MCF 10A (cell line): ENCODE measurements around the gene TRIM2. TPM values are rescaled to one million over a fixed set of nuclear protein-coding genes. Genes with fewer than 3 reads are reported as not detected.

Experiments
- BruUV-seq: library from RNA; stranded (reverse); fragments of 400-500 nt; replicated peaks from 2 replicates; lab custom pipeline; 2021; lab: Mats Ljungman, UMichigan
- CTCF ChIA-PET: fragments of 300-600 bp; sonication (Branson Sonifier 250); formaldehyde crosslinking; extraction: SDS; loops from one replicate; lab custom pipeline; 2021; ENCODE audit warnings: antibody characterized with exemption, inconsistent platforms; lab: Yijun Ruan, JAX
- POLR2A ChIA-PET: fragments of 300-600, 350-650 bp; sonication (Branson Sonifier 250); formaldehyde crosslinking; extraction: SDS; loops from one replicate; lab custom pipeline; 2020; ENCODE audit warnings: antibody characterized with exemption, inconsistent platforms; lab: Yijun Ruan, JAX
- DNase-seq: peaks from one replicate; pipeline ENCODE4 v3.0.0-alpha.2; 2018; ENCODE audit not compliant: unreplicated experiment
- H3K27ac Mint-ChIP-seq: one replicate; pipeline ENCODE4 v1.8.0; 2022; ENCODE audit warnings: mild to moderate bottlenecking, low read depth, mixed read lengths; ENCODE audit not compliant: unreplicated experiment
- H3K27me3 Mint-ChIP-seq: one replicate; pipeline ENCODE4 v1.8.0; 2022; ENCODE audit warnings: mixed read lengths; ENCODE audit not compliant: insufficient read depth, unreplicated experiment
- H3K36me3 Mint-ChIP-seq: one replicate; pipeline ENCODE4 v1.8.0; 2022; ENCODE audit warnings: mild to moderate bottlenecking, moderate library complexity, mixed read lengths; ENCODE audit not compliant: insufficient read depth, unreplicated experiment
- H3K4me1 Mint-ChIP-seq: one replicate; pipeline ENCODE4 v1.8.0; 2022; ENCODE audit warnings: mixed read lengths; ENCODE audit not compliant: insufficient read depth, unreplicated experiment
- H3K4me3 Mint-ChIP-seq: one replicate; pipeline ENCODE4 v1.8.0; 2022; ENCODE audit warnings: mild to moderate bottlenecking, moderate library complexity, mixed read lengths; ENCODE audit not compliant: unreplicated experiment
- H3K9me3 Mint-ChIP-seq: one replicate; pipeline ENCODE4 v1.8.0; 2022; ENCODE audit warnings: mixed read lengths; ENCODE audit not compliant: unreplicated experiment
- CTCF ChIP-seq: fragments of 200-600 bp; IDR thresholded peaks from one replicate; pipeline ENCODE4 v1.8.0; 2022; ENCODE audit warnings: antibody characterized with exemption, mild to moderate bottlenecking; ENCODE audit not compliant: unreplicated experiment
- intact Hi-C: fragments of 100-400 bp; cut with micrococcal nuclease; formaldehyde crosslinking; loops from 2 replicates; pipeline ENCODE4 v1.14.1; 2022
- total RNA-seq: library from RNA; stranded (reverse); gene quantifications from 2 replicates; pipeline ENCODE4 v1.2.3, GENCODE V29; 2022

TRIM2 gene
- total RNA-seq, 1 experiment from 2014 or later = 37.2 TPM

- H3K27ac Mint-ChIP-seq = no peak overlapping the region
- POLR2A ChIA-PET = interaction anchor here (0.6 to 1.6 kb wide), 2 partner anchors 11 to 77 kb away, joined by 3 to 4 read pairs; no protein-coding TSS in a partner anchor
- H3K4me1 Mint-ChIP-seq = no peaks in the 10 kb centered on the region
These were observed 745 bp downstream of the TRIM2 start for GRCh38 chr4:153204728-153205648.

GRCh38 chr4:153205757-153206156 is 1.5 kb downstream of the TRIM2 start:
- intact Hi-C loops = no loop called here
- CTCF ChIA-PET = no interaction called here
- DNase-seq = peak; percentile 49

More at GRCh38 chr4:153204728-153205648, 745 bp downstream of the TRIM2 start:
- Mint-ChIP-seq H3K36me3 (no peaks in the 10 kb centered on the region), H3K4me3 (no peak overlapping the region), H3K9me3 (no peaks in the 10 kb centered on the region), H3K27me3 (no peaks in the 10 kb centered on the region)
- no peak for DNase-seq
- no TSS peak for BruUV-seq
- CTCF ChIA-PET = interaction anchor here (0.5 kb wide), 1 partner anchor 251 kb away, joined by 7 read pairs; no protein-coding TSS in a partner anchor
- intact Hi-C loops = no loop called here
- TF ChIP-seq CTCF = no peak

GRCh38 chr4:153206534-153206933 is 2.3 kb downstream of the TRIM2 start:
- no peaks in the 10 kb centered on the region for H3K36me3 Mint-ChIP-seq
- TF ChIP-seq CTCF = no peak
- no peaks in the 10 kb centered on the region for H3K27me3 Mint-ChIP-seq
- BruUV-seq = no TSS peak
- no peak for DNase-seq
- no peaks in the 10 kb centered on the region for H3K9me3 Mint-ChIP-seq
- intact Hi-C loops = no loop called here
- H3K4me3 Mint-ChIP-seq = no peak overlapping the region
- POLR2A ChIA-PET = no interaction called here
- H3K27ac Mint-ChIP-seq = no peak overlapping the region
- CTCF ChIA-PET = interaction anchor here (0.7 kb wide), 1 partner anchor 79 kb away, joined by 3 read pairs; no protein-coding TSS in a partner anchor
- no peaks in the 10 kb centered on the region for H3K4me1 Mint-ChIP-seq

More at GRCh38 chr4:153205757-153206156, 1.5 kb downstream of the TRIM2 start:
- Mint-ChIP-seq H3K27me3 (no peaks in the 10 kb centered on the region), H3K4me3 (no peak overlapping the region), H3K27ac (no peak overlapping the region), H3K4me1 (no peaks in the 10 kb centered on the region), H3K9me3 (no peaks in the 10 kb centered on the region), H3K36me3 (no peaks in the 10 kb centered on the region)
- no TSS peak for BruUV-seq
- POLR2A ChIA-PET = interaction anchor here (0.6 kb wide), 1 partner anchor 78 kb away, joined by 3 read pairs; no protein-coding TSS in a partner anchor
- TF ChIP-seq CTCF = no peak

GRCh38 chr4:153207027-153207426 is 2.8 kb downstream of the TRIM2 start:
- BruUV-seq = no TSS peak
- DNase-seq = no peak
- Mint-ChIP-seq H3K36me3 (no peaks in the 10 kb centered on the region), H3K4me3 (no peak overlapping the region), H3K27ac (no peak overlapping the region), H3K4me1 (peaks cover 2% of the 10 kb centered on the region), H3K27me3 (no peaks in the 10 kb centered on the region), H3K9me3 (no peaks in the 10 kb centered on the region)
- CTCF ChIA-PET = no interaction called here
- intact Hi-C loops = loop anchor here (1.0 kb wide), 1 partner anchor 111 kb away; no protein-coding TSS in a partner anchor
- POLR2A ChIA-PET = no interaction called here
- TF ChIP-seq CTCF = no peak
